ENCODE measurements around the gene HRAS.

GRCh38 chr11:567011-567628 is 31.7 kb upstream of the HRAS start:
- TF ChIP-seq EZH2 (IDR thresholded peaks at IDR 0.05; ENCODE audit: insufficient read depth, poor library complexity, severe bottlenecking) (no peak), EZH2phosphoT487 (IDR thresholded peaks at IDR 0.05; ENCODE audit: insufficient read depth, low read depth) (no peak)

Data from GM23248 (cell line).